OCI-LY7 (cell line): ENCODE data around the gene PLXNA1. TPM values are rescaled to one million over a fixed set of nuclear protein-coding genes. Genes with fewer than 3 reads are reported as not detected.

ENCODE experiments used
- BruUV-seq: library from RNA; stranded (reverse); fragments of 400-500 nt; replicated peaks from 2 replicates; lab custom pipeline; 2021; lab: Mats Ljungman, UMichigan
- CTCF ChIA-PET: fragments of 300-600 bp; sonication (Branson Sonifier 250); formaldehyde crosslinking; loops from one replicate; lab custom pipeline; 2022; ENCODE audit warnings: antibody characterized with exemption; ENCODE audit not compliant: unreplicated experiment; lab: Charles Lee
- POLR2A ChIA-PET: fragments of 300-600 bp; sonication (Branson Sonifier 250); formaldehyde crosslinking; loops from one replicate; lab custom pipeline; 2022; ENCODE audit warnings: antibody characterized with exemption; lab: Charles Lee
- DNase-seq: peaks from one replicate; pipeline ENCODE4 v3.0.0-alpha.2; 2015; ENCODE audit warnings: low spot score
- H2AFZ ChIP-seq: fragments of 200-600 bp; sonication (generic), shearing (Covaris generic); 2 replicates; pipeline ENCODE4 v1.6.1; 2014; ENCODE audit warnings: mild to moderate bottlenecking, antibody characterized with exemption, low read length, moderate library complexity
- H3K27ac ChIP-seq: fragments of 200-600 bp; sonication (generic); 2 replicates; pipeline ENCODE4 v1.5.1; 2014; ENCODE audit warnings: mixed run types, low read depth, mild to moderate bottlenecking, moderate library complexity, low read length, inconsistent platforms; ENCODE audit not compliant: poor library complexity, severe bottlenecking
- H3K36me3 ChIP-seq: fragments of 200-600 bp; sonication (generic); 2 replicates; pipeline ENCODE4 v1.6.1; 2014; ENCODE audit warnings: mild to moderate bottlenecking, antibody characterized with exemption, low read length, moderate library complexity, mixed read lengths; ENCODE audit not compliant: insufficient read depth
- H3K4me1 ChIP-seq: fragments of 200-600 bp; sonication (generic); 2 replicates; pipeline ENCODE4 v1.5.1; 2014; ENCODE audit warnings: mild to moderate bottlenecking, low read length; ENCODE audit not compliant: insufficient read depth, poor library complexity, severe bottlenecking
- H3K4me2 ChIP-seq: fragments of 200-600 bp; sonication (generic); 2 replicates; pipeline ENCODE4 v1.6.1; 2014; ENCODE audit warnings: mild to moderate bottlenecking, low read length
- H3K4me3 ChIP-seq: fragments of 200-600 bp; sonication (generic); 2 replicates; pipeline ENCODE4 v1.5.1; 2014; ENCODE audit warnings: mild to moderate bottlenecking, low read depth, low read length; ENCODE audit not compliant: poor library complexity, severe bottlenecking
- H3K79me2 ChIP-seq: fragments of 200-600 bp; sonication (generic); 2 replicates; pipeline ENCODE4 v1.6.1; 2016; ENCODE audit warnings: low read depth, mild to moderate bottlenecking, low read length, moderate library complexity, mixed read lengths; ENCODE audit not compliant: insufficient read depth
- H3K9me2 ChIP-seq: fragments of 200-600 bp; sonication (generic); 2 replicates; pipeline ENCODE4 v1.6.1; 2016; ENCODE audit warnings: mild to moderate bottlenecking, low read length, mixed read lengths; ENCODE audit not compliant: insufficient read depth
- H3K9me3 ChIP-seq: fragments of 200-600 bp; sonication (generic); 2 replicates; pipeline ENCODE4 v1.6.1; 2014; ENCODE audit warnings: mild to moderate bottlenecking, mixed run types, low read length, mixed read lengths
- H4K20me1 ChIP-seq: fragments of 200-600 bp; sonication (generic); 2 replicates; pipeline ENCODE4 v1.6.1; 2014; ENCODE audit warnings: mild to moderate bottlenecking, antibody characterized with exemption, low read length, moderate library complexity, mixed read lengths; ENCODE audit not compliant: insufficient read depth
- EZH2phosphoT487 ChIP-seq: fragments of 200-600 bp; sonication (generic); IDR thresholded peaks from 2 replicates; pipeline ENCODE4 v1.6.1; 2018; ENCODE audit warnings: low read depth, borderline replicate concordance, mild to moderate bottlenecking, mixed run types, antibody characterized with exemption, low read length, moderate library complexity, mixed read lengths
- intact Hi-C: fragments of 100-400 bp; cut with micrococcal nuclease; formaldehyde crosslinking; loops from one replicate; pipeline ENCODE4 v1.10.0; 2022; ENCODE audit not compliant: unreplicated experiment
- total RNA-seq, 2 experiments: library from RNA; depleted of rRNA in 1 of 2; stranded (reverse); fragments of >200 nt in 1 of 2; shearing (Covaris generic) in 1 of 2; gene quantifications; 2 replicates each; pipeline ENCODE4 v1.2.3, GENCODE V29; 2014 to 2022
- TF ChIP-seq, protein P1 (sequence below): fragments of 200-600 bp; sonication (generic); conservative IDR thresholded peaks from 2 replicates; pipeline ENCODE4 v1.5.1; 2014; ENCODE audit warnings: mild to moderate bottlenecking, antibody characterized with exemption, low read length, moderate library complexity, mixed read lengths

Gene PLXNA1
- total RNA-seq, 2 experiments from 2014 or later, result 3.6 to 4.4 TPM

DNA sequence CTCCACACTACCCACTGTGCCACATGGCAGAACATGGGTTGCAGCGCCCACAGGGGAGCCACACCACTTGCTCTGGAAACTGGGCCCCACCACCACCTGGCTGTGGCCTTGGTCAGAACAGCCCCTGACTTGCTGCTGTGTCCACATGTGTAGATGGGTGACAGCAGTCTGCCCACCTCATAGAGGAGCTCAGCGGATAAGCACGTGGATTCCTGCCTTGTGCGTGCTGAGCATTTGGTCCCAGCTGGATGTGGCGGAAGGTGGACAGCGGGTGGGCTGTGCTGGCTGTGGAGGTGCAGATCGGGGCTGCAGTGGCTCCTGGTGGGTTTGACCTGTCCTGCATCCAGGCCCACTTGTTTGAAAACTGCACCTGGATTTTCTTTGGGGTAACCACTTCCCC, 6.0 kb upstream of the PLXNA1 start:
- H3K4me1 ChIP-seq, result peaks cover 7% of the 10 kb centered on the region
- ChIA-PET POLR2A (no interaction called here), CTCF (no interaction called here)
- no peaks in the 10 kb centered on the region for H3K79me2 ChIP-seq
- no peak overlapping the region for H3K4me2 ChIP-seq
- H4K20me1 ChIP-seq, result no peaks in the 10 kb centered on the region
- H3K9me3 ChIP-seq, result peaks cover 17% of the 10 kb centered on the region
- TF ChIP-seq, protein P1, sequence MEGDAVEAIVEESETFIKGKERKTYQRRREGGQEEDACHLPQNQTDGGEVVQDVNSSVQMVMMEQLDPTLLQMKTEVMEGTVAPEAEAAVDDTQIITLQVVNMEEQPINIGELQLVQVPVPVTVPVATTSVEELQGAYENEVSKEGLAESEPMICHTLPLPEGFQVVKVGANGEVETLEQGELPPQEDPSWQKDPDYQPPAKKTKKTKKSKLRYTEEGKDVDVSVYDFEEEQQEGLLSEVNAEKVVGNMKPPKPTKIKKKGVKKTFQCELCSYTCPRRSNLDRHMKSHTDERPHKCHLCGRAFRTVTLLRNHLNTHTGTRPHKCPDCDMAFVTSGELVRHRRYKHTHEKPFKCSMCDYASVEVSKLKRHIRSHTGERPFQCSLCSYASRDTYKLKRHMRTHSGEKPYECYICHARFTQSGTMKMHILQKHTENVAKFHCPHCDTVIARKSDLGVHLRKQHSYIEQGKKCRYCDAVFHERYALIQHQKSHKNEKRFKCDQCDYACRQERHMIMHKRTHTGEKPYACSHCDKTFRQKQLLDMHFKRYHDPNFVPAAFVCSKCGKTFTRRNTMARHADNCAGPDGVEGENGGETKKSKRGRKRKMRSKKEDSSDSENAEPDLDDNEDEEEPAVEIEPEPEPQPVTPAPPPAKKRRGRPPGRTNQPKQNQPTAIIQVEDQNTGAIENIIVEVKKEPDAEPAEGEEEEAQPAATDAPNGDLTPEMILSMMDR, result no peak
- no peak for TF ChIP-seq EZH2phosphoT487
- BruUV-seq, result no TSS peak
- no peaks in the 10 kb centered on the region for H3K9me2 ChIP-seq
- no peak for DNase-seq
- no peaks in the 10 kb centered on the region for H3K36me3 ChIP-seq
- intact Hi-C loops, result no loop called here
- H3K4me3 ChIP-seq, result no peak overlapping the region
- no peak overlapping the region for H2AFZ ChIP-seq
- H3K27ac ChIP-seq, result no peak overlapping the region

DNA sequence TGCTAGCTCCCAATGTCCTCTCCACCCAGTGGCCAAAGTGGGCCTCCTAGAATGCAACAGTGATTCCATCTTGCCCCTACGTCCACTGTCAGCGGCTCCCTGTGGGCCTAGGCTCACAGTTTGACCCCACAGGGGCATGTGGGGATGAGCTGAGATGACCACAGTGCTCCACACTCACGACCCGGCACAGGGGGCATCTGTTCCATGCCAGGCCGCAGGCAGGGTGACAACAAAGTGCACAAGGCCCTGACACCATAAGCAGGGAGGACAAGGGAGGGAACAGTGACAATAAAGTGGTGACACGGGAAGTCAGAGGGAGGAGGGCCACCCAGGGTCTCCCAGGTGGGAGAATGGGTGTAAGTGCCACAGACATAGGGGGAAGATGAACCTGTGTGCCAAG, 5.1 kb upstream of the PLXNA1 start:
- intact Hi-C loops, result no loop called here
- no peak for DNase-seq
- Histone ChIP-seq H3K4me2 (no peak overlapping the region), H3K9me2 (no peaks in the 10 kb centered on the region), H3K27ac (no peak overlapping the region), H3K79me2 (no peaks in the 10 kb centered on the region), H3K9me3 (peaks cover 17% of the 10 kb centered on the region), H3K36me3 (no peaks in the 10 kb centered on the region), H2AFZ (no peak overlapping the region), H3K4me1 (peaks cover 10% of the 10 kb centered on the region), H3K4me3 (no peak overlapping the region), H4K20me1 (no peaks in the 10 kb centered on the region)
- no peak for TF ChIP-seq EZH2phosphoT487
- TF ChIP-seq, protein P1, result no peak
- ChIA-PET POLR2A (no interaction called here), CTCF (no interaction called here)
- no TSS peak for BruUV-seq

DNA sequence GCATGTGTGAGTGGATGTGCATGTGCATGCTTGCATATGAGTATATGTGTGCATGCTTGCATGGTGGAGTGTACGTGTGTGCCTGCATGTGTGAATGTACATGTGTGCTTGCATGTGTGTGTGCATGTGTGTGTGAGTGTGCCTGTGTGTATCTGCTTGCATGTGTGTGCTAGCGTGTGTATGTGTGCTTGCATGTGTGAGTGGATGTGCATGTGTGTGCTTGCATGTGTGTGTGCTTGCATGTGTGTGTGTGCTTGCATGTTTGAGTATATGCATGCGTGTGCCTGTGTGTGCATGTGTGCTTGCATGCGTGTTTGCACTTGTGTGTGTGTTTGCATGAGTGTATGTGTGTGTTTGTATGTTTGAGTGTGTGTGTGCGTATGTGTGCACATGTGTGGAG, 4.6 kb upstream of the PLXNA1 start:
- ChIA-PET POLR2A (no interaction called here), CTCF (no interaction called here)

More for the DNA sequence above, 4.6 kb upstream of the PLXNA1 start:
- H2AFZ ChIP-seq, result no peak overlapping the region
- no peak overlapping the region for H3K4me2 ChIP-seq
- intact Hi-C loops, result no loop called here
- no peak overlapping the region for H3K27ac ChIP-seq
- H3K36me3 ChIP-seq, result no peaks in the 10 kb centered on the region
- no peak for TF ChIP-seq EZH2phosphoT487
- TF ChIP-seq, protein P1, result no peak
- H3K4me1 ChIP-seq, result peaks cover 10% of the 10 kb centered on the region
- BruUV-seq, result no TSS peak
- no peak overlapping the region for H3K4me3 ChIP-seq
- no peaks in the 10 kb centered on the region for H3K9me2 ChIP-seq
- peaks cover 17% of the 10 kb centered on the region for H3K9me3 ChIP-seq
- no peaks in the 10 kb centered on the region for H4K20me1 ChIP-seq
- no peaks in the 10 kb centered on the region for H3K79me2 ChIP-seq
- DNase-seq, result no peak
